Measurements from ENCODE around the gene ANAPC2.
"Not testable (repeated sequence)": the region's sequence is repeated elsewhere in the genome, so short reads cannot be mapped to it uniquely, and the experiment has no call there.

Gene ANAPC2

GRCh38 chr9:137143459-137143858, 44.9 kb downstream of the ANAPC2 start:
- DNase-seq (ENCODE audit: low read depth), result no peak

GRCh38 chr9:137141976-137142936, 46.1 kb downstream of the ANAPC2 start:
- DNase-seq (ENCODE audit: low read depth), result no peak

- DNase-seq (ENCODE audit: low read depth), result no peak
These were observed 47.1 kb downstream of the ANAPC2 start for GRCh38 chr9:137141050-137141810.

DNA sequence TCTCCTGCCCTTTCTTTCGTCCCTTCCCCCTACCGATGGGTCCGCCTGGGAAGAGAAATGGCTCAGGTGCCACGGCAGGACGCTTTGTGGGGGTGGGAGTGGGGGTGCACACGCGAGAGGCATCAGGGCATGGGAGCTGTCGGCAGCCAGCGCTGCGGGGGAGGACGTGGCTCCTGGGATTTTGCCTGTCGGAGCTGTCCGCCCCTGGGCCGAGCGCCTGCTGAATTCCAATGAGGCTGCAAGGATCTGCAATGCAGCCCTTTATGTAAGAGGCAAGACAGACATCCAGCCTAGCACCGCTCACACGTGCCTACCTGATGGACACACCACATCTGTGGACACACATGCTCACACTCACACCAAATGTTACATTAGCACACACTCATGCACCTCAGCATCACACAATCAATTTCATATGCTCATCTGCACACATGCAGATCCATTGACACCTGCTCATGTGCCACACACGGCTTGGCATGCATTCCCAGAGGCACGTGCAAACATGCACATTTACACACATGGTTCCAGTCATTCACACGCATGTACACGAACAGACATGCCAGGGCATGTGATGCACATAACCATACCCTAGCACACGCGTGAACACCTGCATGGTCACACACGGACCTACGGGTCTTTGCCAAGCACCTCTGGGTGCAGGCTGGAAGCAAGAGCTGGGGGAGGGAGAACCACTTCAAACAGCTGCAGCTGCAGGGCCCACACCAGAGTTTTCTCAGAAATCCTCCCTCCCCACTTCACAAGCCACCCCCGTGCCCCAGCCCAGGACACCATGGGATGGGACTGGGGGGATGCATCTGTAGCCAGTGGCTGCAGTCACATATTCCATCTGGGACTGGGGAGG, 48.0 kb downstream of the ANAPC2 start:
- DNase-seq (ENCODE audit: low read depth), result no peak

- no peak for DNase-seq (ENCODE audit: low read depth)
These were observed 48.8 kb downstream of the ANAPC2 start for GRCh38 chr9:137139468-137140150.

DNA sequence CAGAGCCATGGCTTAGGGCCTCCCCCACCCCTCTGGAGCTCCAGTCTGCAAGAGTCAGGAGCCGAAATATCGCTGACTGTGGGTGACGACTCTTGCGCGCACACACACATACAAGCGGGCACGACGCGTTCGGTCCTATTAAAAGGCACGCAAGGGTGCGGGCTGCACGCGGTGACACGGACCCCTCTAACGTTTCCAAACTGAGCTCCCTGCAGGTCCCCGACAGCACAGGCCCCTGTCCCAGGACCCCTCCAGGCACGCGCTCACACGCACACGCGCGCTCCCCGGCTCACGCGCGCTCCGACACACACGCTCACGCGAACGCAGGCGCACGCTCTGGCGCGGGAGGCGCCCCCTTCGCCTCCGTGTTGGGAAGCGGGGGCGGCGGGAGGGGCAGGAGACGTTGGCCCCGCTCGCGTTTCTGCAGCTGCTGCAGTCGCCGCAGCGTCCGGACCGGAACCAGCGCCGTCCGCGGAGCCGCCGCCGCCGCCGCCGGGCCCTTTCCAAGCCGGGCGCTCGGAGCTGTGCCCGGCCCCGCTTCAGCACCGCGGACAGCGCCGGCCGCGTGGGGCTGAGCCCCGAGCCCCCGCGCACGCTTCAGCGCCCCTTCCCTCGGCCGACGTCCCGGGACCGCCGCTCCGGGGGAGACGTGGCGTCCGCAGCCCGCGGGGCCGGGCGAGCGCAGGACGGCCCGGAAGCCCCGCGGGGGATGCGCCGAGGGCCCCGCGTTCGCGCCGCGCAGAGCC, 49.5 kb downstream of the ANAPC2 start, which contains the start of gene GRIN1:
Gene GRIN1, plus strand, starts transcription at position 433 of the 746 bp plus-strand sequence. CDS start 333 bp downstream, outside the sequence.
- no peak for DNase-seq (ENCODE audit: low read depth)

DNA sequence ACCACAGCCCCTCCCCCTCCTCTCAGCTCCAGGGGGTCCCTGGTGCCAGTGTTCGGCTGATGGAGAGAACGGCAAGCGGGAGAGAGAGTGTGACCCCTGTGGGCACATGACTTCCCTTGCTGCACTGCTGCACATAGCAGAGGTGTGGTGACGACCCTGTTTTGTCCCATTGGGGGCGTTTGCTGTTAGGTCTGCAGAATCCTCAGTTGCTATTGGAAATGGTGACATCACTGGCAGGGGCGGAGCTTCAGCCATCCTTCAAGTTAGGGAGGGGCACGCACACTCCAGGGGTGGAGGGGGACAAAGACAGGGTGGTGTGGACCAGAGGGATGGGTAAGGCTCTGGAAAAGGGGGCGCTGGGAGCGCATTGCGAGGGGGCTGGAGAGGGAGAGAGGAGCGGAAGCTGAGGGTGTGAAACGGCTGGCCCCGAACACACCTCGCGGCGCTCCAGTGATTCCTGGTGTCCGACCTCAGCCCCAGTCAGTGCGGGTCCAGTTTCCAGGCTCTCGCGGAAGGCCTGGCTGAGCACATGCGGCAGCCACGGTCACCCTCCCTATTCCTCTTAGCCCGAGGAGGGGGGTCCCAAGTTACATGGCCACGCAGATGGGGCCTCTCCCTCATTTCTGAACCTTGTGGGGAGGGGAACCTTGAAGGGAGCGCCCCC, 50.2 kb downstream of the ANAPC2 start:
- DNase-seq (ENCODE audit: low read depth), result no peak

DNA sequence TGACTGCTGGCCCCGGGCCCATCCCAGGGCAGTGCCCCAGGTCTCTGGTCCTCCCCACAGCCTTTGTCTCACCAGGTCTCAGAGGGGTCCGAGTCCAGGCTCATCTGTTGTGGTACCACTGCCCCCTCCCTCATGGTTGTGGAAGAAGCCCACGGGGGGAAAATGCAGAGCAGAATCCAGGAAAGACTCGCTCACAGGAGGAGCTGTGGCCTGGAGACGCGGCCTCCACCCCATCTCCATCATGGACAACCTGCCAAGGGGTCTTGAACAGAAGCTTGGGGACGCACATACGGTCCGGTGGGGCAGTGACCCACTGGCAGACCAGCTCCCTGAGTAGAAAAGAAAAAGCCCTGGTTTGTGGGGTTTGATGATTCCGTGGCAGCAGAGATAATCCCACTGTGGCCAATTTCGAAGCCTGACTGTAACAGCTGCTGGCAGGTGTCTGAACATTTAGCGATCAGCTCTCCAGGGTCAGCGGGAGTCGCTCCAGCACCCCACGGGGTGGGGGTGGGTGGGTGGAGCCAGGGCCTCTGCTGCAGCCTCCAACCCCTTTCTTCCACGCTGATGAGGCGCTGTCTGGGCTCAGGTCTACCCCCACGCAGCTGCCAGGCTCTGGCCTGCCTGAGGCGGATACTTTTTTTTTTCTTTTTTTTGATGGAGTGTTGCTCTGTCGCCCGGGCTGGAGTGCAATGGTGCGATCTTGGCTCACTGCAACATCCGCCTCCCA, 51.3 kb downstream of the ANAPC2 start:
- DNase-seq (ENCODE audit: low read depth), result no peak

- no peak for DNase-seq (ENCODE audit: low read depth)
These were observed 52.0 kb downstream of the ANAPC2 start for GRCh38 chr9:137136261-137136880.

DNA sequence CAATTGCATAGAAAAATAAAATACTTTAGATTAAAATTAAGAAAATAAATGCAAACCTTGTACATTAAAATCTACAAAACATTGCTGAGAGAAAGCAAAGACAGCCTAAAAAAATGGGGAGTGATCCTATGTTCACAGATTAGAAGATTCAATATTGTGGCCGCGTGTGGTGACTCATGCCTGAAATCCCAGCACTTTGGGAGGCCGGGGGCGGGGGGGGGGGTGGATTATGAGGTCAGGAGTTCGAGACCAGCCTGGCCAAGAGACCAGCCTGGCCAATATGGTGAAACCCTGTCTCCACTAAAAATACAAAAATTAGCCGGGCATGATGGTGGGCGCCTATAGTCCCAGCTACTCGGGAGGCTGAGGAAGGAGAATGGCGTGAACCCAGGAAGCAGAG, 53.2 kb downstream of the ANAPC2 start:
- DNase-seq (ENCODE audit: low read depth), result not testable (repeated sequence)

GRCh38 chr9:137134191-137134590, 54.2 kb downstream of the ANAPC2 start:
- DNase-seq (ENCODE audit: low read depth), result no peak

- no peak for DNase-seq (ENCODE audit: low read depth)
These were observed 58.1 kb downstream of the ANAPC2 start for GRCh38 chr9:137130176-137130755.

DNA sequence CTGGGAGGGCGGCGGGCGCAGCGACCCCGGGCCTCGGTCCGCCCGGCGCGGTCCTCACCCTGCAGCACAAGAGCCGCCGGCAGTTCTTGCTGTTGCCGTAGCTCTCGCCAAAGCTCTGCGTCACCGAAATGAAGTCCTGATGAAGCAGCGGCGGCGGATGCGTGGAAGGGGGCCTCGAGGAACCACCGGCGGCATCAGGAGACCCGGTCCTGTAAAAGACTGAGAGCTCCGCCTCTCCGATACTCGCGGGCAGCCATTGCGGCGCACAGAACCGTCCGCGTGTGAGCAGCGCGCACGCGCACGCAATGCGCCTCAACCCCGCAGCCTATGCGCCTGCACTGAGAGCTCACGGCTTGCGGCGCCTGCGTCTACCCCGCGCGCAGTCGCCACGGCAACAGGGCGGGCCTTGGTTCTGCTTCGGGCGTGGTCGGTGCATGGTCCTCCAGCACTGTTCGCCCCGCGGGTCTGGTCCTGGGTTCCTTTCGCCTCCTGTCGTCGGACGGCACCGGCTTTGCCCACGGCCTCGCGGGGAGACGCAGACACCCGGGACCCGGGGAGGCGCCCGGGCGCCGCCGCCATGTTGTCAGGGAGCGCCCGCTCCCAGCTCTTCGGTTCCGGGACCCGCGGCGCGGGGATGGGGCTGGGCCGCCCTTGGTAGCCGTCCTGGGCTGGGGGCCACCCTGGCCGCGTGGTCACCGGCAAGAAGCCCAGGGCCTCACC, 58.7 kb downstream of the ANAPC2 start:
- peak; percentile 43 for DNase-seq (ENCODE audit: low read depth)

GRCh38 chr9:137128862-137129455, 59.4 kb downstream of the ANAPC2 start:
- no peak for DNase-seq (ENCODE audit: low read depth)

- DNase-seq (ENCODE audit: low read depth), result no peak
These were observed 60.0 kb downstream of the ANAPC2 start for GRCh38 chr9:137128158-137128861.

- DNase-seq (ENCODE audit: low read depth), result no peak
These were observed 60.8 kb downstream of the ANAPC2 start for GRCh38 chr9:137127301-137128157.

Data from HS-27A (cell line).